K562 (cell line): ENCODE data around the gene STIM1. TPM values are rescaled to one million over a fixed set of nuclear protein-coding genes. Genes with fewer than 3 reads are reported as not detected.

Experiments
- ADNP ChIP-seq: fragments of 200-800 bp; sonication (Bioruptor generic); IDR thresholded peaks from 2 replicates; pipeline ENCODE4 v1.6.1; 2016; ENCODE audit warnings: missing genetic modification characterization, missing compliant biosample characterization
- CCNT2 ChIP-seq: IDR thresholded peaks from 2 replicates; pipeline ENCODE4 v1.6.1; 2011; ENCODE audit warnings: borderline replicate concordance, low read depth, mild to moderate bottlenecking, moderate library complexity, mixed read lengths, low read length; ENCODE audit not compliant: insufficient read length; ENCODE audit errors: extremely low read depth
- CREM ChIP-seq: IDR thresholded peaks from 2 replicates; pipeline ENCODE4 v1.6.1; 2014; ENCODE audit warnings: antibody characterized with exemption, low read depth
- DDX20 ChIP-seq: fragments of 450-650 bp; IDR thresholded peaks from 2 replicates; pipeline ENCODE4 v1.6.1; 2016; ENCODE audit warnings: missing genetic modification characterization, low read depth, mild to moderate bottlenecking, missing compliant biosample characterization, moderate library complexity
- DPF2 ChIP-seq: fragments of 450-650 bp; IDR thresholded peaks from 2 replicates; pipeline ENCODE4 v1.6.1; 2016
- EHMT2 ChIP-seq: fragments of 450-650 bp; IDR thresholded peaks from 2 replicates; pipeline ENCODE4 v1.6.1; 2018; ENCODE audit warnings: antibody characterized with exemption
- HDGF ChIP-seq: fragments of 450-650 bp; IDR thresholded peaks from 2 replicates; pipeline ENCODE4 v1.6.1; 2016
- MBD1 ChIP-seq: fragments of 250-450 bp; sonication (Bioruptor Pico); IDR thresholded peaks from 2 replicates; pipeline ENCODE4 v1.8.0; 2022; ENCODE audit warnings: inconsistent platforms
- MCM3 ChIP-seq: fragments of 450-650 bp; IDR thresholded peaks from 2 replicates; pipeline ENCODE4 v1.6.1; 2016
- MECOM ChIP-seq: fragments of 250-450 bp; sonication (Bioruptor Pico); IDR thresholded peaks from 2 replicates; pipeline ENCODE4 v1.8.0; 2022; ENCODE audit warnings: inconsistent platforms
- MTA2 ChIP-seq: fragments of 450-650 bp; IDR thresholded peaks from 2 replicates; pipeline ENCODE4 v1.6.1; 2016; ENCODE audit warnings: low read depth
- NFYB ChIP-seq: IDR thresholded peaks from 2 replicates; pipeline ENCODE4 v1.6.1; 2011; ENCODE audit warnings: mild to moderate bottlenecking, moderate library complexity; ENCODE audit not compliant: insufficient read length; ENCODE audit errors: extremely low read depth
- NR3C1 ChIP-seq: sonication (generic); formaldehyde crosslinking; IDR thresholded peaks from 2 replicates; pipeline ENCODE4 v1.8.1; 2022; ENCODE audit warnings: missing genetic modification reagents
- SMARCA5 ChIP-seq: fragments of 450-650 bp; IDR thresholded peaks from 2 replicates; pipeline ENCODE4 v1.6.1; 2016
- TAF9B ChIP-seq: fragments of 450-650 bp; IDR thresholded peaks from 2 replicates; pipeline ENCODE4 v1.6.1; 2018; ENCODE audit warnings: mild to moderate bottlenecking; ENCODE audit not compliant: partially characterized antibody
- TBP ChIP-seq: optimal IDR thresholded peaks from 2 replicates; pipeline ENCODE3; 2011; ENCODE audit warnings: low read depth, low read length, improper control_type of control experiment
- TOE1 ChIP-seq, 2 experiments: fragments of 450-650 bp in 1 of 2; sonication (generic) in 1 of 2; formaldehyde crosslinking in 1 of 2; IDR thresholded peaks; 2 replicates each; pipeline versions ENCODE4 v1.7.1 to v1.8.0; 2016 to 2022; ENCODE audit warnings: borderline replicate concordance in 2 of 2, mild to moderate bottlenecking in 2 of 2, antibody characterized with exemption in 1 of 2, inconsistent platforms in 1 of 2, low read depth in 1 of 2, missing genetic modification reagents in 1 of 2, moderate library complexity in 1 of 2
- ZBTB1 ChIP-seq: sonication (generic); formaldehyde crosslinking; IDR thresholded peaks from 2 replicates; pipeline ENCODE4 v1.8.1; 2023; ENCODE audit warnings: missing genetic modification reagents, low read depth, mild to moderate bottlenecking, borderline replicate concordance
- ZNF668 ChIP-seq: fragments of 250-450 bp; sonication (Bioruptor Pico); IDR thresholded peaks from 2 replicates; pipeline ENCODE4 v1.8.0; 2022; ENCODE audit warnings: mild to moderate bottlenecking, inconsistent platforms
- polyA plus RNA-seq, 8 experiments: library from polyadenylated mRNA; depleted of rRNA in 4 of 8; stranded (reverse) in 5 of 8; unstranded in 3 of 8; fragments of >200 nt; fragmentation: Nextera tagmentation in 2 of 8; fragmentation: Illumina TruSeq in 1 of 8; extraction: Ambion mirVana in 2 of 8; extraction: Trizol in 1 of 8; gene quantifications; 2 replicates each; pipeline versions ENCODE4 v1.2.1 to v1.2.3, GENCODE V29; 2011 to 2014; ENCODE audit warnings: inconsistent platforms in 1 of 8, missing spikeins in 1 of 8
- total RNA-seq, 7 experiments: library from RNA; depleted of rRNA in 6 of 7; stranded (reverse); fragments of >200 nt in 6 of 7; fragmentation: Illumina TruSeq in 2 of 7; extraction: Trizol in 2 of 7; gene quantifications; 2 replicates each; pipeline versions ENCODE4 v1.2.1 to v1.2.3, GENCODE V29; 2011 to 2021; ENCODE audit warnings: low replicate concordance in 1 of 7
- TF ChIP-seq, protein P1 (sequence below): conservative IDR thresholded peaks from 2 replicates; pipeline ENCODE4 v1.6.1; 2011; ENCODE audit warnings: low read depth, mild to moderate bottlenecking, low read length; ENCODE audit not compliant: control insufficient read depth
- TF ChIP-seq, protein P2 (sequence below): fragments of 450-650 bp; IDR thresholded peaks from 2 replicates; pipeline ENCODE4 v1.6.1; 2016; ENCODE audit warnings: antibody characterized with exemption
- TF ChIP-seq, protein P3 (sequence below): fragments of 250-450 bp; sonication (Bioruptor Pico); IDR thresholded peaks from 2 replicates; pipeline ENCODE4 v1.4.0; 2020; ENCODE audit warnings: borderline replicate concordance

Gene STIM1
- total and polyA plus RNA-seq, 9 of the 15 experiments (the other 6 are each of a cell fraction or from before 2014, with no cell fraction given) = 7.7 to 50.5 (median 22.5) TPM

DNA sequence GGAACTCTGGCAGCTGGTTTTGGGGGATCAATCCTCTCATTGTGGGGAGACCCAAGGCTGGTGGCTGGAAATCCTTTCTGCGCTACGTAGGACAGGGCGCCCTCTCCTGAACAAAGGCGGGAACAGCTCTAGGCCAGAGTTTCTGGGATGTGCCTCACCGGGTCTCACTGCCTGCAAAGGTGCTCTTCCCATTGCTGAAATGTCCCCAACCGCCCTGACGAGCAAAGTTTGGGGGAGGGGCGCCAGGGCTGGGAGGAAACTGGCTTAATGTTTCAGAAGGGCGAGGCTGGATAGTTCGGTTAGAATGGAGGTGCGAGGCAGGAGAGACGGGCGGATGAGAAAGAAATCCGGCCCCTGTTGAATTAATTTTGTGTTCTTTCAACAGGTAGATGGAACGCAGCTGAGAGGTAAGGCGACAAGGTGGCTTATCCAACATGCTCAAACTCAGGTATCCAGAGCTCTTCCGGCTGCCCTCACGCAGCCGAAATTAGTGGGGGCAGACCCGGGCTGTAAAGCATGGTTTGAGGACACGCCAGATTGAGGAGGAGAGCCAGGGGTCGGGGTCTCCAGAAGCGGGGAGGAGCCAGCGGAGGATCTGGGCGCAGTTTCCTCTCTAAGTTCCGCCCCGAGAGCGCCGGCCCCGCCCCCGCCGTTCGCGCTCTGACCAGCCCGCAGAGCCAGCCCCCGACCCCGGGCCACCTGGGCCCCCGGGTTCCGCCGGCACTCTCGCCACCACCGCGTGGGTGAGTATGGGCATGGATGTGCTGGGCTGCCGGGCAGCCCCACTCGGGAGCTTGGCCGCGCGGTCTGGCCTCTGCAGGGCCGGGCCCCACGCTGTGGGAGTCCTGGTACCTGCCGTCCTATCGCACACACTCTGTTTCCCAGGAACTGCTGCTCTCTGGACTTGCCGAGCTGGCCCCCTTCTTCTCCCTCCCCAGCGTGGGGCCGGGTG is 47.3 kb upstream of the STIM1 start, which contains the start of gene PGAP2 (continued):
- TF ChIP-seq, protein P1, sequence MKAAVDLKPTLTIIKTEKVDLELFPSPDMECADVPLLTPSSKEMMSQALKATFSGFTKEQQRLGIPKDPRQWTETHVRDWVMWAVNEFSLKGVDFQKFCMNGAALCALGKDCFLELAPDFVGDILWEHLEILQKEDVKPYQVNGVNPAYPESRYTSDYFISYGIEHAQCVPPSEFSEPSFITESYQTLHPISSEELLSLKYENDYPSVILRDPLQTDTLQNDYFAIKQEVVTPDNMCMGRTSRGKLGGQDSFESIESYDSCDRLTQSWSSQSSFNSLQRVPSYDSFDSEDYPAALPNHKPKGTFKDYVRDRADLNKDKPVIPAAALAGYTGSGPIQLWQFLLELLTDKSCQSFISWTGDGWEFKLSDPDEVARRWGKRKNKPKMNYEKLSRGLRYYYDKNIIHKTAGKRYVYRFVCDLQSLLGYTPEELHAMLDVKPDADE = 0 out of 2 replicates have a peak, but pooled peaks have one; percentile 75
- TF ChIP-seq NFYB (no peak), ZBTB1 (CRISPR knock-in tag) (no peak), MBD1 (CRISPR knock-in tag) (no peak), EHMT2 (no peak; the same call in 1 of the 2 replicates), CCNT2 (peak; percentile 52), TBP (peak; percentile 6), MTA2 (no peak), DDX20 (tag) (no peak), DPF2 (0 out of 2 replicates have a peak, but pooled peaks have one; percentile 18), NR3C1 (CRISPR knock-in tag) (no peak), ZNF668 (CRISPR knock-in tag) (no peak), TAF9B (no peak), TOE1 (IDR thresholded peaks at IDR 0.05; ENCODE audit: borderline replicate concordance) (0 out of 2 replicates have a peak, but pooled peaks have one; percentile 30), TOE1 (CRISPR knock-in tag; IDR thresholded peaks at IDR 0.05; ENCODE audit: borderline replicate concordance, low read depth) (no peak), CREM (peak; percentile 79), HDGF (no peak), MECOM (CRISPR knock-in tag) (peak; percentile 46; the same call in 1 of the 2 replicates), ADNP (no peak), MCM3 (no peak), SMARCA5 (peak; percentile 75; the same call in 1 of the 2 replicates)
- TF ChIP-seq, protein P2, sequence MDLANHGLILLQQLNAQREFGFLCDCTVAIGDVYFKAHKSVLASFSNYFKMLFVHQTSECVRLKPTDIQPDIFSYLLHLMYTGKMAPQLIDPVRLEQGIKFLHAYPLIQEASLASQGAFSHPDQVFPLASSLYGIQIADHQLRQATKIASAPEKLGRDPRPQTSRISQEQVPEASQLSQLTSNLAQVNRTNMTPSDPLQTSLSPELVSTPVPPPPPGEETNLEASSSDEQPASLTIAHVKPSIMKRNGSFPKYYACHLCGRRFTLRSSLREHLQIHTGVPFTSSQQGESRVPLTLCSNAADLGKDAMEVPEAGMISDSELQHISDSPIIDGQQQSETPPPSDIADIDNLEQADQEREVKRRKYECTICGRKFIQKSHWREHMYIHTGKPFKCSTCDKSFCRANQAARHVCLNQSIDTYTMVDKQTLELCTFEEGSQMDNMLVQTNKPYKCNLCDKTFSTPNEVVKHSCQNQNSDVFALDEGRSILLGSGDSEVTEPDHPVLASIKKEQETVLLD = no peak
- TF ChIP-seq, protein P3, sequence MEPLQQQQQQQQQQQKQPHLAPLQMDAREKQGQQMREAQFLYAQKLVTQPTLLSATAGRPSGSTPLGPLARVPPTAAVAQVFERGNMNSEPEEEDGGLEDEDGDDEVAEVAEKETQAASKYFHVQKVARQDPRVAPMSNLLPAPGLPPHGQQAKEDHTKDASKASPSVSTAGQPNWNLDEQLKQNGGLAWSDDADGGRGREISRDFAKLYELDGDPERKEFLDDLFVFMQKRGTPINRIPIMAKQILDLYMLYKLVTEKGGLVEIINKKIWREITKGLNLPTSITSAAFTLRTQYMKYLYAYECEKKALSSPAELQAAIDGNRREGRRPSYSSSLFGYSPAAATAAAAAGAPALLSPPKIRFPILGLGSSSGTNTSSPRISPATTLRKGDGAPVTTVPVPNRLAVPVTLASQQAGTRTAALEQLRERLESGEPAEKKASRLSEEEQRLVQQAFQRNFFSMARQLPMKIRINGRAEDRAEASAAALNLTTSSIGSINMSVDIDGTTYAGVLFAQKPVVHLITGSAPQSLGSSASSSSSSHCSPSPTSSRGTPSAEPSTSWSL = no peak
